H1 (cell line): Measurements from ENCODE around the gene VPS13A. TPM values are rescaled to one million over a fixed set of nuclear protein-coding genes. Genes with fewer than 3 reads are reported as not detected.

ENCODE experiments used
- CTCF ChIA-PET: fragments of 300-600 bp; sonication (Branson Sonifier 250); formaldehyde crosslinking; loops from one replicate; lab custom pipeline; 2021; ENCODE audit not compliant: partially characterized antibody; lab: Charles Lee
- POLR2A ChIA-PET: fragments of 300-600 bp; sonication (Branson Sonifier 250); formaldehyde crosslinking; loops from one replicate; lab custom pipeline; 2021; ENCODE audit warnings: inconsistent platforms; ENCODE audit not compliant: partially characterized antibody; lab: Charles Lee
- DNase-seq, 2 experiments: peaks; one replicate each; pipeline versions ENCODE4 v3.0.0 to v3.0.0-alpha.2; 2010 to 2022; ENCODE audit warnings: low spot score in 2 of 2, low read depth in 1 of 2, mixed read lengths in 1 of 2
- FAIRE-seq: peaks from 2 replicates; lab custom pipeline; 2011; peaks lifted over from hg19 to GRCh38; lab: Jason Lieb, UNC
- H2AFZ ChIP-seq: 2 replicates; pipeline ENCODE4 v1.8.1; 2012; ENCODE audit warnings: low read length, inconsistent platforms
- H2AK5ac ChIP-seq: 2 replicates; pipeline ENCODE4 v1.6.1; 2013; ENCODE audit warnings: low read depth, low read length
- H2BK120ac ChIP-seq: replicated peaks from 2 replicates; pipeline ENCODE3; 2013; ENCODE audit warnings: low read depth, low read length, inconsistent platforms
- H2BK12ac ChIP-seq: 2 replicates; pipeline ENCODE4 v1.6.1; 2013; ENCODE audit warnings: low read depth, low read length
- H2BK15ac ChIP-seq: 2 replicates; pipeline ENCODE4 v1.6.1; 2013; ENCODE audit warnings: low read length
- H2BK20ac ChIP-seq: 2 replicates; pipeline ENCODE4 v1.6.1; 2013; ENCODE audit warnings: low read length
- H2BK5ac ChIP-seq: 2 replicates; pipeline ENCODE4 v1.6.1; 2013; ENCODE audit warnings: low read depth, low read length
- H3K14ac ChIP-seq: 2 replicates; pipeline ENCODE4 v1.6.1; 2013; ENCODE audit warnings: inconsistent platforms; ENCODE audit not compliant: insufficient read length
- H3K18ac ChIP-seq: 2 replicates; pipeline ENCODE4 v1.6.1; 2013; ENCODE audit warnings: low read length; ENCODE audit errors: extremely low read depth
- H3K23ac ChIP-seq: 2 replicates; pipeline ENCODE4 v1.6.1; 2013; ENCODE audit warnings: inconsistent platforms; ENCODE audit not compliant: insufficient read length
- H3K23me2 ChIP-seq: 2 replicates; pipeline ENCODE4 v1.6.1; 2013; ENCODE audit warnings: low read depth, low read length
- H3K27ac ChIP-seq: 2 replicates; pipeline ENCODE4 v1.6.1; 2011; ENCODE audit warnings: low read depth, low read length, inconsistent platforms
- H3K27me3 ChIP-seq, 4 experiments: replicated peaks in 1 of 4; 1 replicate in 1 of 4; 2 replicates in 3 of 4; pipeline versions ENCODE4 v1.6.1 to v1.8.1; 2011 to 2013; ENCODE audit warnings: low read length in 3 of 4, mild to moderate bottlenecking in 3 of 4, inconsistent platforms in 2 of 4, mixed read lengths in 2 of 4, moderate library complexity in 1 of 4; ENCODE audit not compliant: control insufficient read depth in 3 of 4, insufficient read depth in 3 of 4; ENCODE audit errors: extremely low read depth in 1 of 4
- H3K36me3 ChIP-seq, 4 experiments: 2 replicates each; pipeline versions ENCODE4 v1.6.1 to v1.8.1; 2011 to 2013; ENCODE audit warnings: mild to moderate bottlenecking in 4 of 4, low read length in 3 of 4, moderate library complexity in 2 of 4, control low read depth in 1 of 4, inconsistent platforms in 1 of 4; ENCODE audit not compliant: insufficient read depth in 4 of 4, control insufficient read depth in 2 of 4
- H3K4ac ChIP-seq: replicated peaks from 2 replicates; pipeline ENCODE3; 2013; ENCODE audit warnings: low read length, low read depth, mixed read lengths, inconsistent platforms; ENCODE audit not compliant: insufficient read length
- H3K4me1 ChIP-seq, 4 experiments: replicated peaks in 1 of 4; 1 replicate in 1 of 4; 2 replicates in 3 of 4; pipeline versions ENCODE4 v1.6.1 to v1.8.1; 2011 to 2013; ENCODE audit warnings: low read length in 3 of 4, inconsistent platforms in 2 of 4, mixed read lengths in 1 of 4; ENCODE audit not compliant: insufficient read depth in 4 of 4, control insufficient read depth in 3 of 4
- H3K4me2 ChIP-seq, 2 experiments: 2 replicates each; pipeline versions ENCODE4 v1.6.1 to v1.8.1; 2011 to 2013; ENCODE audit warnings: low read depth in 2 of 2, low read length in 2 of 2, control low read depth in 1 of 2, inconsistent platforms in 1 of 2, mild to moderate bottlenecking in 1 of 2; ENCODE audit not compliant: insufficient read depth in 1 of 2
- H3K4me3 ChIP-seq, 4 experiments: fragments of 200-600, 300-600 bp in 1 of 4; sonication (generic), shearing (Covaris generic), sonication (Bioruptor Twin) in 1 of 4; 2 replicates each; pipeline versions ENCODE4 v1.5.1 to v1.8.1; 2011 to 2016; ENCODE audit warnings: low read length in 4 of 4, low read depth in 3 of 4, control low read depth in 2 of 4, inconsistent platforms in 2 of 4, mild to moderate bottlenecking in 2 of 4, mixed read lengths in 1 of 4, moderate library complexity in 1 of 4; ENCODE audit not compliant: insufficient read depth in 2 of 4; ENCODE audit errors: extremely low read depth in 1 of 4
- H3K56ac ChIP-seq: replicated peaks from 2 replicates; pipeline ENCODE3; 2013; ENCODE audit warnings: low read depth, mild to moderate bottlenecking, mixed read lengths, low read length, inconsistent platforms; ENCODE audit not compliant: insufficient read length
- H3K79me1 ChIP-seq: 2 replicates; pipeline ENCODE4 v1.6.1; 2013; ENCODE audit warnings: low read depth, low read length, control low read depth
- H3K79me2 ChIP-seq, 2 experiments: 2 replicates each; pipeline versions ENCODE4 v1.6.1 to v1.8.1; 2012 to 2013; ENCODE audit warnings: low read length in 2 of 2, mild to moderate bottlenecking in 2 of 2, inconsistent platforms in 1 of 2; ENCODE audit not compliant: insufficient read depth in 2 of 2, control insufficient read depth in 1 of 2
- H3K9ac ChIP-seq, 4 experiments: replicated peaks in 1 of 4; 1 replicate in 1 of 4; 2 replicates in 3 of 4; pipeline versions ENCODE4 v1.6.1 to v1.8.1; 2011 to 2013; ENCODE audit warnings: low read depth in 3 of 4, low read length in 3 of 4, control low read depth in 2 of 4, mild to moderate bottlenecking in 2 of 4, moderate library complexity in 2 of 4, inconsistent platforms in 1 of 4; ENCODE audit errors: extremely low read depth in 1 of 4
- H3K9me3 ChIP-seq, 2 experiments: 2 replicates each; pipeline versions ENCODE4 v1.6.1 to v1.8.1; 2012 to 2013; ENCODE audit warnings: mild to moderate bottlenecking in 2 of 2, moderate library complexity in 2 of 2, control low read depth in 1 of 2, inconsistent platforms in 1 of 2, low read depth in 1 of 2, low read length in 1 of 2, mixed read lengths in 1 of 2; ENCODE audit not compliant: insufficient read depth in 2 of 2
- H4K20me1 ChIP-seq, 2 experiments: replicated peaks in 1 of 2; 2 replicates each; pipeline versions ENCODE3 to v1.8.1; 2011 to 2013; ENCODE audit warnings: inconsistent platforms in 2 of 2, low read length in 2 of 2, mild to moderate bottlenecking in 1 of 2; ENCODE audit not compliant: insufficient read depth in 2 of 2, control insufficient read depth in 1 of 2
- H4K5ac ChIP-seq: 2 replicates; pipeline ENCODE4 v1.6.1; 2013; ENCODE audit warnings: low read length, low read depth, mixed read lengths, inconsistent platforms; ENCODE audit not compliant: insufficient read length
- H4K8ac ChIP-seq: 2 replicates; pipeline ENCODE4 v1.8.0; 2013; ENCODE audit warnings: mild to moderate bottlenecking, moderate library complexity, low read length, inconsistent platforms; ENCODE audit not compliant: insufficient read depth; ENCODE audit errors: extremely low read depth
- H4K91ac ChIP-seq: replicated peaks from 2 replicates; pipeline ENCODE3; 2013; ENCODE audit warnings: low read length, mixed read lengths, inconsistent platforms; ENCODE audit not compliant: insufficient read length
- RFX5 ChIP-seq: IDR thresholded peaks from 2 replicates; pipeline ENCODE4 v1.6.1; 2011; ENCODE audit warnings: low read depth, low read length, improper control_type of control experiment, borderline replicate concordance
- SAP30 ChIP-seq: fragments of 300-600 bp; sonication (generic); IDR thresholded peaks from 2 replicates; pipeline ENCODE4 v1.7.1; 2012; ENCODE audit warnings: low read length, moderate library complexity, mild to moderate bottlenecking, inconsistent platforms; ENCODE audit not compliant: insufficient read depth, insufficient replicate concordance
- WGBS, 2 experiments: shearing (Covaris generic) in 1 of 2; methylation state at CpG; one replicate each; pipeline versions ENCODE4 v1.1.6 to v1.1.7; 2013 to 2015; ENCODE audit warnings: low lambda C conversion rate in 2 of 2, mixed read lengths in 2 of 2, inconsistent platforms in 1 of 2, low coverage in 1 of 2, missing lambda C conversion rate in 1 of 2; ENCODE audit not compliant: insufficient replicate concordance in 2 of 2, insufficient coverage in 1 of 2, insufficient read length in 1 of 2; ENCODE audit errors: extremely low coverage in 1 of 2, missing lambda C conversion rate in 1 of 2; 5-methylcytosine and 5-hydroxymethylcytosine counted together
- polyA plus RNA-seq, 7 experiments: library from polyadenylated mRNA; depleted of rRNA in 3 of 7; stranded (reverse) in 5 of 7; unstranded in 2 of 7; fragments of >200 nt in 5 of 7; fragments of 200-250 nt in 2 of 7; gene quantifications; 1 replicate in 5 of 7; 2 replicates in 1 of 7; 4 replicates in 1 of 7; pipeline versions ENCODE4 v1.2.1 to v1.2.3, GENCODE V29; 2011 to 2013; ENCODE audit warnings: missing spikeins in 2 of 7, mixed read lengths in 2 of 7
- total RNA-seq: library from RNA; stranded (reverse); fragmentation: NEBNext Ultra II Directional; extraction: Animal tissue kit (Norgen Biotek cat#: 25700); gene quantifications from 2 replicates; pipeline ENCODE4 v1.2.1, GENCODE V29; 2021

Gene VPS13A
- total and polyA plus RNA-seq, 2 of the 8 experiments (the other 6 are each of a cell fraction or from before 2014, with no cell fraction given) = 6.0 to 36.5 TPM

DNA sequence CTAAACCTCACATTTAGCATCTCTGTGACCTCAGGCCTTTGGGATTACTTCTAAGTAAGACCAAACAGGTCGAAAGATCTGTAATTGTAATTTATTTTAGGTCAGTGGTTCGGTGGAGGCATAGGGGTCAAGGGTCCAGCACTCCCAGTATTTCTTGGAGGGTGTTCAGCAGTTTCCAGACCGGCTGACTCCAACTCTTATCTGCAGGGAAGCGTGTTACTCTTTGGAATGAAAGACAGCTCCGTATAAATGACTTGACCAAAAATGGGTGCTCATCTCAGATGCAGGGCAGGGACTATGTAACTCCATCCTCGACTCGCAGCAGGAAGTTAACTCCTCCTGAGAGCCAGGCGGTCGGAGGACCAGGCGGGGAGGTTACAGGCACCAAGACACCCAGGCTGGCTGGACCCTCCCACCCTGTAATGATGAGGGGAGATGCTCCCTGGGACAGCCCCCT, 620 bp upstream of the VPS13A start:
- TF ChIP-seq SAP30 (peak; percentile 78), RFX5 (no peak)
- TF ChIP-seq, all 59 proteins: peak for 1
- Histone ChIP-seq H3K56ac (no peak overlapping the region), H3K4me2 (peak overlapping the region; percentile 69 to 86), H3K27me3 (no peaks in the 10 kb centered on the region), H3K79me1 (no peaks in the 10 kb centered on the region), H3K4me3 (peak overlapping the region; percentile 75 to 84 (median 83)), H3K4ac (no peak overlapping the region), H3K9ac (no peak overlapping the region), H3K79me2 (peaks cover 5 to 35% of the 10 kb centered on the region in 2 experiments; a peak in 3 of 4 replicates), H3K4me1 (peaks cover 2 to 6% (median 3%) of the 10 kb centered on the region in 4 experiments; a peak in 6 of 7 replicates), H2BK120ac (peak overlapping the region; percentile 6), H2BK12ac (no peak overlapping the region), H2BK5ac (peak overlapping the region; percentile 7; the same call in 1 of the 2 replicates), H2AK5ac (no peak overlapping the region), H4K91ac (no peak overlapping the region), H3K14ac (no peak overlapping the region), H4K20me1 (no peaks in the 10 kb centered on the region), H3K23ac (no peak overlapping the region), H2BK15ac (no peak overlapping the region), H2BK20ac (no peak overlapping the region), H3K27ac (no peak overlapping the region), H2AFZ (peak overlapping the region; percentile 89), H3K23me2 (peaks cover 6% of the 10 kb centered on the region; the same call in 1 of the 2 replicates), H3K36me3 (no peaks in the 10 kb centered on the region), H4K5ac (no peak overlapping the region), H3K18ac (no peak overlapping the region), H3K9me3 (no peaks in the 10 kb centered on the region), H4K8ac (no peak overlapping the region)
- FAIRE-seq = no peak
- WGBS, 2 experiments = 10% methylated on average over 10 of the region's 10 CpGs; no CpG with 5 or more reads in 1 of the 2 experiments
- ChIA-PET CTCF (interaction anchor here (0.9 to 3.1 kb wide), 3 partner anchors 9 to 253 kb away, joined by 3 to 18 read pairs (median 4); no protein-coding TSS in a partner anchor), POLR2A (interaction anchor here (0.9 to 1.3 kb wide), 3 partner anchors 9 to 157 kb away, joined by 3 read pairs; partner anchors contain the start of gene FOXB2)
- DNase-seq = no peak
